Activated naive CD4-positive, alpha-beta T cell treated with anti-CD3 and anti-CD28 coated beads, Interleukin-2, amount 50 U/mL, for 16 hours (primary cell): Measurements from ENCODE around the gene LAMA2.

Experiments
- DNase-seq: peaks from one replicate; pipeline ENCODE4 v3.0.0-alpha.2; 2020

The LAMA2 gene

GRCh38 chr6:129279343-129280292, 396.7 kb downstream of the LAMA2 start:
- no peak for DNase-seq

GRCh38 chr6:129280293-129280644, 397.3 kb downstream of the LAMA2 start:
- no peak for DNase-seq

- DNase-seq, result no peak
Observed at GRCh38 chr6:129280749-129281148, 397.8 kb downstream of the LAMA2 start.

- no peak for DNase-seq
Observed at GRCh38 chr6:129281168-129281796, 398.3 kb downstream of the LAMA2 start.

DNA sequence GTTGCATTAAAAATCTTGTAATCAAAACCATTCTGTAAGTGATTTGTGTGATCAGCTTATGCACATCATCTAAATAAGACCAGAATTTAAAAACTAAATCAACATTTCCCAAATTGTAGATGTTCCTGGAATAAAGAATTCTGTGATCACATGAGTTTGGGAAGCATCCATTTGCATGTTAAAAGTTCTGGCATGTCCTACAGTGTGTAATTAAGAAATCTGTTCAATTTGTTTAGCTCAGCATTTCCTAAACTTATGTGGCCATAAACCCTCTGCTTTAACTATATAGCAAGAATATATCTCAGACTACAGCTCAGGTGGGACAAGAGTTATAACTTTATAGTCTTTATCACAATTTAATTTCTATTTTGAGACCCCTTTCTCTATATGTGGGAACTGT, 399.1 kb downstream of the LAMA2 start:
- no peak for DNase-seq

GRCh38 chr6:129284225-129284624, 401.3 kb downstream of the LAMA2 start:
- DNase-seq, result no peak

- no peak for DNase-seq
Observed at GRCh38 chr6:129287231-129288177, 404.6 kb downstream of the LAMA2 start.

GRCh38 chr6:129289442-129289841, 406.5 kb downstream of the LAMA2 start:
- DNase-seq, result no peak

DNA sequence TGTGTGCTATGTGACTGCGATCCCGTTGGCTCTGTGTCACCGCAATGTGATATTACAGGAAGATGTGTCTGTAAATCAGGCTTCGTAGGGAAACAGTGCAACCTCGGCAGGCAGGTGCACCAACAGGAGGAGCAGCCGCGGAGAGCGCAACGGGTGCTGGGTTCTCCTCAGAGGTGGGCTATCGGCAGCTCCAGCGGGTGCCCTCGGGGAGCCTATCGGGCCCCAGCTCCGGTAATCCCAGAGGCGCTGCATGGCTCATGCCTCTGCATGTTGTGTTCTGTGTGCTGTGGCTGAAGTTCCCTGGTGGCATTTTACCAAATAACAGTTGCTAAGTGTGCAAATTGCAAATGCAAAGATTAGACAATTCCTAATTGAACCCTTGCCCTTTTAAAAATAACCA, 409.9 kb downstream of the LAMA2 start:
- DNase-seq, result no peak

DNA sequence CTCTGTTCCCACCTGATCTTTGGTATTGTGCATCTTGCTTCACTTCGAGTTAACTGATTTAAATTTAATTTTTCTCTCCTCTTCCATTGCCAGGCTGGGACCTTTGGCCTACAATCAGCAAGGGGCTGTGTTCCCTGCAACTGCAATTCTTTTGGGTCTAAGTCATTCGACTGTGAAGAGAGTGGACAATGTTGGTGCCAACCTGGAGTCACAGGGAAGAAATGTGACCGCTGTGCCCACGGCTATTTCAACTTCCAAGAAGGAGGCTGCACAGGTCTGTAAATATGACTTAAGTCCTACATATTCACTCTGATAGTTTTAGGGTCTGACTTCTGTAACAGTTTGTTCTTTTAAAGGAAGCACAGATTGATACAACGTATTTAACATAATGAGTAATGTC, 414.7 kb downstream of the LAMA2 start:
- no peak for DNase-seq

DNA sequence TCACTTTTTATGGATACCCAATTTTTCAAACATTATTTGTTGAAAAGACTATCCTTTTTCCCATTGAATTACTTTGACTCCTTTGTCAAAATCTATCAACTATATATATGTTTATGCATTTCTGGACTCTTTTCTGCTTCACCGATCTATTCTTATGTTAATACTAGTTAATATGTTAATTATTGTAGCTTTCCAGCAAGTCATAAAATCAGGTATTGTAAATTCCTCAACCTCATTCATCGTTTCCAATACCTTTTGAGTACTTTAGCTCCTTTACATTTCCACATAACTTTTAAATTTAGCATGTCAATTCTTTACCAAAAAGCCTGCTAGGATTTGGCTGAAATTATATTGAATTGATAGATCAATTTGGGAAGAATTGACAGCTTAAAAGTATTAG, 419.7 kb downstream of the LAMA2 start:
- no peak for DNase-seq

GRCh38 chr6:129306826-129307225, 423.9 kb downstream of the LAMA2 start:
- no peak for DNase-seq

DNA sequence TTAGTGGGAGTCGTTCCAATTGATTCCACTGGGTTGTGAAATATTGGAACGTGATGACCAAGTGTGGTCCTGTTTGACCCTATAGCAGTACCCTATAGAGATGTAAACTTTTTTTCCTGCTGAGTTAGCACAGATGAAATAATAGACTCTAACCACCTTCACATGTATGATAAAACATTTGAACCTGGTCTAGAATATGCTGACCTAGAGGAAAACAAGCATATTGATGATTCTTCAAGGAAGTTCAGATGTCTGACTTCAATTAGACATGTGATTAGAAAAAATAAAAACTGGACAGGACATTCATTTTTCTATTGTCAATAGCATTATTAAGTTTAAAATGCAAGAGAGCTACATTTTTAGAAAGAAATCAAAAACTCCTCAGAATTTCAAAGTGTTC, 424.9 kb downstream of the LAMA2 start:
- no peak for DNase-seq

DNA sequence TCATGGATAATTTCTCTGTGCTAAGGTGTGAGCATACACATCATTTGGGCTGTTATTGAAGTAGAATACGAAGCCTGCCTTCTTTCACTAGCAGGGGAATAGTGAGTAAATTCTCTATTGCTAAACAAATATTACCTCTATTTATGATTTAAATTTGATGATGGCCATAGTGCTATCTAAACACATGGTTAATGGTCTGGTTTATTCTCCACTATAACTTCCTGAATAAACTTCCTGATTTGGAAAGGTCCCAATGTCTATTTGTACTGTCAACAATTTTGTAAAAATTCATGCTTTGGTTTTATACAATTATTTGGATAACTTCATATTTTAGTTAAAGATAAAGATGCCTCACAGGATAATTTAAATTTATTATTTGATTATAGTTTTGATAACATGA, 426.2 kb downstream of the LAMA2 start:
- no peak for DNase-seq

- no peak for DNase-seq
Observed at GRCh38 chr6:129312880-129313279, 429.9 kb downstream of the LAMA2 start.

DNA sequence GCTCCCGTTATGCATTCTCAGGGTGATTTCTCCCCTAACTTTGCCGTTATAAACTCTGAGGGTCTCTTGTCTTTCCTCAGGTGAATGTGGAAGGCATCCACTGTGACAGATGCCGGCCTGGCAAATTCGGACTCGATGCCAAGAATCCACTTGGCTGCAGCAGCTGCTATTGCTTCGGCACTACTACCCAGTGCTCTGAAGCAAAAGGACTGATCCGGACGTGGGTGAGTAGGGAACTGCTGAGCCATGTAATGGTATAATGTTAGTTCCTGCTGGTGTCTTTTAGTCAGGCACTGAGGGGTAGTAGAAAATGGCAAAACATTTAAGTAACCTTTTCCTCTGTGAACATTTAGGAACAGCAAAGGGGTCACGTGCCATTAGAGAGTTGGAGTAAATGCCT, 431.6 kb downstream of the LAMA2 start:
- no peak for DNase-seq

- DNase-seq, result no peak
Observed at GRCh38 chr6:129317931-129318820, 435.2 kb downstream of the LAMA2 start.

DNA sequence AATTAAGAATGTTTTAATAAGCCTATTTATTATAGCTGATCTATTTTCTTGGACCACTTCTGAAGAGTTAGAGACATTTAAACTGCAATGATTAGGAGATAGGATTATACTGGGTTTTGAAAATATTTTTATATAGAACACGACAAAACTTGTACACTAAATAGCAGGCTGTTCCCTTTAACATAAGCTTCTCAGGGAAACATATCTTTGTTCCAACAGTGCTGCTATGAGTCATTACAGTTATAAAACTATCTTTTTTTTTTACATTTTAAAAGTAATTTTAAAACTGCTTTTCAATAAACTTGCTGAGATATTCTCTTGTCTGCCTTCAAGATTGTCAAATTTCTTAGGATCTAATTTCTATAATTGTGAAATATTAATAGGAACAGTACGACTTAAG, 438.0 kb downstream of the LAMA2 start:
- no peak for DNase-seq

- no peak for DNase-seq
Observed at GRCh38 chr6:129321303-129321702, 438.4 kb downstream of the LAMA2 start.

DNA sequence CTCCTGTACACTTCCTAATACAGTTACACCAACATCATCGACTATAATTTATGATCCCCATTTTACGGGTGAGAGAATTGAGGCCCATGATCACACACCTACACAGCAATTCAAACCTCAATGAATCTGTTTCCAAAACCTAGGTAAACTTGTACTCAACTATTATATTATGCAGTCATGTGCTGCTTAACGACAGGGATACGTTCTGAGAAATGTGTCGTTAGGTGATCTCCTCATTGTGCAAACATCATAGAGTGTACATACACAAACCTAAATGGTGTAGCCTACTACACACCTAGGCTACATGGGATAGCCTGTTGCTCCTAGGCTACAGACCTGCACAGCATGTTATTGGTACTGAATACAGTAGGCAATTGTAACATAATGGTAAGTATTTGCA, 441.4 kb downstream of the LAMA2 start:
- no peak for DNase-seq

- DNase-seq, result no peak
Observed at GRCh38 chr6:129329678-129330077, 446.7 kb downstream of the LAMA2 start.

DNA sequence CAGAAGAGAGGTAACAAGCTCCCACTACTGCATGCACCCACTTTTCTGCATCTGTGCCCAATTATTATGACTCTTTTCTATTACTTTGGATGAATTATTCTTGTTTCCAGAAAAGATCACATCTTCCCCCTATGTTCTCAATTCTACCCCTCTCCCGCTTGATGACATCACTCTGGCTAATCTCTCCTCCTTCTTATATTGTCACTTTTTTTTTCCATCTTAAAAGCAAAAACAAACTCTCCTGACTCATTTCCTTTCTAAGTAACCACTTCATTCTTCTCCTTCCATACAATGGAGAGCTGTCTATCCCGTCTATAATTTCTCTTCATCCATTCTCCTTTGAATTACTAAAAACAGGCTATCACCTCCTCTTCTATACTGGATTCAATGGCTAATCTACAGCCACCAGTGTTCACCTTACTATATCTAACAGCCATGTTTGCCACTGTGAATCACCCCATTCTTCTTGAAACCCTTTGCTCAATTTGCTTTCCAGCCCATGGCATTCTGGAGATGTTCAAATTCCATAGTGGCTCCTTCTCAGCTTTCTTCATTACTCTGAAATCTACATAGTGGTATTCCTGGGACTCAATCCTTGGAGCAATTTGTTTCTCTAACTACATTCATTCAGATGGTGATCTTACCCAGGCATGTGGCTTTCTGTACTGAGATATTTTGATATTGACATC, 448.7 kb downstream of the LAMA2 start:
- DNase-seq, result no peak
